ENCODE measurements around the gene HOXA9. TPM values are rescaled to one million over a fixed set of nuclear protein-coding genes. Genes with fewer than 3 reads are reported as not detected.
A peak's percentile ranks its signal among the peaks of the same experiment; 100 is the strongest.

Gene HOXA9
- total RNA-seq, 2 donors from 2014 or later = not detected

DNA sequence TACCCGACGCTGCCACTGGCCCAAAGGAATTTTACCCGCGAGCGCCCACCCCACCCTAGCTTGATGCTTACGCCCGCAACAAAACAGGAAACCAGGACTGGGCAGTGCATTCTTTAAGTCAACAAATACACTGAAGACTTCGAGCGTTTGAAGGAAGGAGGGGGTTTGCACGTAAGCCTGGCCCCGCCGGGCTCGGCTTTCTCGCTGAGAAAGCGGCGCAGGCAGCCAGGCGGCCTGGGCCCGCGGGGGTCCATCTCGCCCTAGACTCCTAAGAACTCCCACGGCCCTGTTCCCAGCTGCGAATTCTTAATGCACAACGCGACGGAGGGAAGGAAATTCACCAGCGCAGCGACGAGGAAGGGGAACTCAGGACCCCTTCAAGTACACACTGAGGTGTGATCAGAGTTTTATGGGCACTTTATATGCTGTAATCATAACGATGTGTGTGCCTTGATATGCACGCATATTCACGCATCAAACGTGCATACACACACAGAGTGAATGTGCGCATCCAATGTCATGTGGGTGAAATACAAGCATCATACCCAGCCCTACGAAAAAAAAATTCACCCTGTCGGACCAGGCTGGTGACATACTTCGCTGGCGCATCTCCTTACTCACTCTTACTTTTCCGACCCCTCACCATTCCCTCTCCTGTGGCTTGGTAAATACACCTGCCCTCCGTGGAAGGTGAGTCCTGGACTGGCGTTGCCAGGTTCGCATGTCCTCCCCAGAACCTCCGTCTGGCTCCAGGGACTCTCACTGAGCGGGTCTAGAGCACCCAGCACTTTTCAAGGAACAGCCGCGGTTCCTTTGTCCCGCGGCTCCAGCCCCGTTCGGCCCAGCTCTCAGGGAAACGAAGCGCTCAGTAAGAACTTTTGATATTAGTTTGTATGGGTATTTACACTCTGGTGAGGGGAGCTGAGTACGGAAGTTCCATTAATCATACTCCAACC lies 40.3 kb upstream of the HOXA9 start:
- H3K27ac Mint-ChIP-seq = no peak overlapping the region
- H3K9me3 Mint-ChIP-seq = no peaks in the 10 kb centered on the region
- peaks cover 98% of the 10 kb centered on the region for H3K27me3 Mint-ChIP-seq (ENCODE audit: low read depth)
- DNase-seq (no peak), ATAC-seq (replicated peaks in 1 of 2) (no peak)
- peak overlapping the region; percentile 53 to 59 for H3K4me3 Mint-ChIP-seq
- H3K4me1 Mint-ChIP-seq (ENCODE audit: low read depth) = peaks cover 40% of the 10 kb centered on the region
- H3K36me3 Mint-ChIP-seq (ENCODE audit: insufficient read depth in 2 of 2) = no peaks in the 10 kb centered on the region

DNA sequence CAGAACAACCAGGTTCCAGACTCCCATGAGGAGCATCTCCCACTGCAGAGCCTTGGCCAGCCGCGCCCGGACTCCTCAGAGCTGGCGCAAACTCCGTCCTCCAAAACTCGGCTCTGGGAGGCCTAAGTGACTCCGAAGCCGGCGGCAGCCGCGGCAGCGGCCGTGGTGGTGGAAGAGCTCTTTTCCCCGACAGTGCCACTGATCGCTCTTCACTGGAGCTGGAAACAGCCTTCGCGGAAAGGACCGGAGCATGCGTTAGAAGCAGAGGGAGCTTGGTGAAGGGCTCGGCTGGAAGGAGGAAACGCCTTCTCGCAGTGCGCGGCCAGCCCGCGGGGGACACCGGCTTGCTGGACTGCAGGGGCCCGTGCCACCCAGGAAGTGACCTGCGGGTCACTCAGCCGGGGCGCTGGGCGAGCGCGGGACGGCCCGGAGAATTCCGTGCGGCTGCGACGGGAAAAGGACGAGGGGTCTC lies 39.5 kb upstream of the HOXA9 start:
- H3K4me3 Mint-ChIP-seq = peak overlapping the region; percentile 53 to 59

DNA sequence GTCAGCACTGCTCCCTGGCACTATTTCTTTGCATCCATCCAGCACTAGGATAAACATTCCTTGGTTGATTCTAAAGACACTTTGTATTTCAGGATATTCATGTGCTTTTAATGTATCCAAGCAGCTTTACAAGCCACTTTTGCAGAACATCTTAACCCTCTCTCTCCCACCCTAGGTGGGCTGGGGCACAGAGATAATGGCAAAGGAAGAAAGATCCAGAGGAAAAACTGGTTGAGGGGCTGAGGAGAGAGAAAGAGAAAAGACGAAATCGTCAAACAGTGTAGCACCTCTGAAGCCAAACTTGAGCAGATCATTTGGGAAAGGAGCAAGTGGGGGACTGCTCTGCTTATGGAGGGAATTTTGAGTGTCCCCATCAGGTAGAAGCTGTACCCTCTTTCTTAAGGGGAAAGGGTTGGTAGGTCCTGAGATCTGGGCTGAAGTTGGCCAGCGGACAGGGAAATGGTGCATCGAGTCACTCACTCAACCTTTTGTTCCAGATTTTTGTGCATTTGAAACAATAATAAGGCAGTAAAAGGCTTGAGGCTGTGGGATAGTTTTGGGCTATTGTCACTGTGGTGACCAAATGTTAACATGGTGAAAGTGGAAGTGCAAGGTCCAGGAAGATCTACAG lies 38.7 kb upstream of the HOXA9 start:
- no peak overlapping the region for H3K27ac Mint-ChIP-seq
- no peaks in the 10 kb centered on the region for H3K36me3 Mint-ChIP-seq (ENCODE audit: insufficient read depth in 2 of 2)
- H3K9me3 Mint-ChIP-seq = no peaks in the 10 kb centered on the region
- no peak overlapping the region for H3K4me3 Mint-ChIP-seq
- peaks cover 37% of the 10 kb centered on the region for H3K4me1 Mint-ChIP-seq (ENCODE audit: low read depth)
- ATAC-seq (replicated peaks in 1 of 2) = no peak
- peaks cover 86% of the 10 kb centered on the region for H3K27me3 Mint-ChIP-seq (ENCODE audit: low read depth)
- DNase-seq = no peak

More for the DNA sequence above, 39.5 kb upstream of the HOXA9 start:
- H3K27ac Mint-ChIP-seq = no peak overlapping the region
- no peak for DNase-seq
- no peaks in the 10 kb centered on the region for H3K9me3 Mint-ChIP-seq
- H3K27me3 Mint-ChIP-seq (ENCODE audit: low read depth) = peaks cover 94% of the 10 kb centered on the region
- peaks cover 37% of the 10 kb centered on the region for H3K4me1 Mint-ChIP-seq (ENCODE audit: low read depth)
- no peaks in the 10 kb centered on the region for H3K36me3 Mint-ChIP-seq (ENCODE audit: insufficient read depth in 2 of 2)
- no peak for ATAC-seq (replicated peaks in 1 of 2)

DNA sequence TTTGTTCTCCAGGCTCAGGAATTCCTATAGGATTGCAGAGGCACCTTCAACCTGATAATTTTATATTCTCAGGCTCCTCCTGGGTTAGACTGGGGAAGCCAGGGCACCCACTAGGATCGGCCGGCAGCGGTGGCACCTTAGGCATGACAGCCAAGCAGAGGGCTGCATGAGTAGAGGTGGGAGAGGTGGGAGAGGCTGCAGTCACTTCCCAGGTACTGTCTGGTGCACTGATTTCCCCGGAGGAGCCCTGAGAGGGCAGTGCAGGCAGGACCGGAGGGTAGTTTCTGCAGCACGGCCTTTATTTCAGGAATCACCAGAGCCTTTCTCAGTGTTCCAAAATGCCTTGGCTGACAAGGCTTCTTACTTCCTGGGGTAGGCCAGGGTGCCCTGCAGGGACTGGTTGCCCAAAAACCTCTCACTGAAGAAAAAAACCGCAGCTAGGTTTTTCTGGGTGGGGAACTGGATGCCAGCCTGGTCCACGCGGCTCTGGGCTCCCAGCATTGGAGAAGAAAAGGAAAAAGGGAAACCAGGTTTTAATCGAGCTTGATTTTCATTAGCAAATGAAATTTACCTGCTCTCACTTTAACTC lies 38.1 kb upstream of the HOXA9 start:
- H3K4me1 Mint-ChIP-seq (ENCODE audit: low read depth) = peaks cover 42% of the 10 kb centered on the region
- no peak overlapping the region for H3K27ac Mint-ChIP-seq
- H3K9me3 Mint-ChIP-seq = no peaks in the 10 kb centered on the region
- H3K27me3 Mint-ChIP-seq (ENCODE audit: low read depth) = peaks cover 86% of the 10 kb centered on the region
- no peak overlapping the region for H3K4me3 Mint-ChIP-seq
- H3K36me3 Mint-ChIP-seq (ENCODE audit: insufficient read depth in 2 of 2) = no peaks in the 10 kb centered on the region
- DNase-seq = no peak
- no peak for ATAC-seq (replicated peaks in 1 of 2)

DNA sequence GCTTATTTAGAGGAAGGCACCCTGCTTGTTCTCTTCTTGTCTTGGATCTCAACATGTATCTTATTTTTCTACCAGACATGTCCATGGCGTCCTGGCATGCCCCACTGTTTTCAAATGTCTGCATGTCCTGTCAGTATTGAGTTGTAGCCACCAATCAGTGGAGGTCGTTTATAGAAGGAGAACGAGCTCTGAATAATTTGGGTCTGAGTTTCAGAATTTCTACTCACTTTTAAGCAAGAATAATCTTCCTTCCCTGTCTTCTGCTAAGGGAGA lies 37.5 kb upstream of the HOXA9 start:
- Mint-ChIP-seq H3K4me3 (no peak overlapping the region), H3K27me3 (ENCODE audit: low read depth) (peaks cover 87% of the 10 kb centered on the region), H3K27ac (no peak overlapping the region)

DNA sequence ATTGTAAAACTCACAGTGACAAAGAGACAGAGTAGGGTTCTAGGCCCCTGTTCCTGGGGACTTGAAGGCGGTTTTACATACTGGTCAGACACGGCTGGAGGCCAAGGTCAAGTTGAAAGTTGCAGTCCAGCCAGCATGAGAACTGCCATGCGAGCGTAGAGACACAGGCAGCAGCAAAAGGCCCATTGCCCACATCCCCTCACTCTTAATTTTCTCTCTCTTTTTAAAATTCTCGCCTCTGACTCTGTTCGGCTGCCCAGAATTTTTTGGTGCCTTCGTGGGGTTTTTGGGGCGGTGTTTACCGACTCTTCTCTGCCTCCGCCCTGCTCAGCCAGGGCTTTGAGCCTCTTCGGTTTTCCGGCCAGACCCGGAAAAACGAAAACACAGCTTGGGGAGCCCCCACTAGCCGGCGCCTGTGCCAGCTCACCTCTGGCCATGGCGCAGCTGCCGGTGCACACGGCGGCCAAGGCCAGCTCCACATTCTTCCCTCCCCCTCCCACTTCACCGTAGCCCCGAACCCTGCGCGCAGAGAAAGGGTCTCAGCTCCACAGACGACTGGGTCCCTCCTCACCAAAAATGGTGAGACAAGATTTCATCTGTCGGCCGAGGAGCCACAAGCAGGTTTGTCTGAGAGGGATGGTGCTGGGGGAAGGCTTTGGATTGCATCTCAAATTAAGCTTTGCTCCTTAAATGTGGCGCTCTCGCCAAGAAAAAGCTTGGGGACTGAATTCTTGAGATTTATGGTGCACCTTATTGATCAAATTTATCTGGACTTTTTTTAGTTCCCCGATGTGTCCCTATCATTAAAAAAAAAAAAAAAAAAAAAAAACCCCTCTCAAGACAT lies 36.9 kb upstream of the HOXA9 start:
- Mint-ChIP-seq H3K9me3 (no peaks in the 10 kb centered on the region), H3K27me3 (ENCODE audit: low read depth) (peaks cover 87% of the 10 kb centered on the region), H3K4me3 (peak overlapping the region; percentile 65 to 71), H3K4me1 (ENCODE audit: low read depth) (peaks cover 47% of the 10 kb centered on the region), H3K27ac (no peak overlapping the region), H3K36me3 (ENCODE audit: insufficient read depth in 2 of 2) (no peaks in the 10 kb centered on the region)
- ATAC-seq (replicated peaks in 1 of 2) = no peak
- DNase-seq = no peak

More for the DNA sequence above, 37.5 kb upstream of the HOXA9 start:
- Mint-ChIP-seq H3K36me3 (ENCODE audit: insufficient read depth in 2 of 2) (no peaks in the 10 kb centered on the region), H3K9me3 (no peaks in the 10 kb centered on the region), H3K4me1 (ENCODE audit: low read depth) (peaks cover 47% of the 10 kb centered on the region)
- ATAC-seq (replicated peaks in 1 of 2) (no peak), DNase-seq (no peak)

DNA sequence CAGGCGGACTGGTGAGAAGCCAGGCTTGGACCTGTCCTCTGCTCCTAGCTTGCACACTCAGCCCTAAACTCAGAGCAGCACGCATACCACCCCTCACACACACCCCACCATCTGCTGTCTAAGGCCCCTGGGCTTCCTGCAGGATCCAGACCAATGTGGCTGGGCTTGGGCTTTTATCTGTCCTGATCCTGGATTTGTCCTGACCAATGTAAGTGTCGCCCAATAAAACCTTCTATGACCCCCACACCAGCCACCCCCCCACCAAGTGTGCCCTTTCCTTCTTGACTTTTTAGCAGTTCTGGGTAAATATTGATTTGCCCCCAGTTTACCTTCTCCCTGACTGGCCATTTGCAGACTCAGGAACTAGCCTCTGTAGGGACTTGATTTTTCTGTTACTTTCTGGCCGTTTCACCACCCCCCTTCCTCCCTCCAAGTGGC lies 36.3 kb upstream of the HOXA9 start:
- H3K36me3 Mint-ChIP-seq (ENCODE audit: insufficient read depth in 2 of 2) = no peaks in the 10 kb centered on the region
- H3K27ac Mint-ChIP-seq = no peak overlapping the region
- ATAC-seq (replicated peaks in 1 of 2) (no peak), DNase-seq (no peak)
- peaks cover 87% of the 10 kb centered on the region for H3K27me3 Mint-ChIP-seq (ENCODE audit: low read depth)
- peaks cover 45% of the 10 kb centered on the region for H3K4me1 Mint-ChIP-seq (ENCODE audit: low read depth)
- H3K4me3 Mint-ChIP-seq = peak overlapping the region; percentile 71 to 75
- no peaks in the 10 kb centered on the region for H3K9me3 Mint-ChIP-seq

DNA sequence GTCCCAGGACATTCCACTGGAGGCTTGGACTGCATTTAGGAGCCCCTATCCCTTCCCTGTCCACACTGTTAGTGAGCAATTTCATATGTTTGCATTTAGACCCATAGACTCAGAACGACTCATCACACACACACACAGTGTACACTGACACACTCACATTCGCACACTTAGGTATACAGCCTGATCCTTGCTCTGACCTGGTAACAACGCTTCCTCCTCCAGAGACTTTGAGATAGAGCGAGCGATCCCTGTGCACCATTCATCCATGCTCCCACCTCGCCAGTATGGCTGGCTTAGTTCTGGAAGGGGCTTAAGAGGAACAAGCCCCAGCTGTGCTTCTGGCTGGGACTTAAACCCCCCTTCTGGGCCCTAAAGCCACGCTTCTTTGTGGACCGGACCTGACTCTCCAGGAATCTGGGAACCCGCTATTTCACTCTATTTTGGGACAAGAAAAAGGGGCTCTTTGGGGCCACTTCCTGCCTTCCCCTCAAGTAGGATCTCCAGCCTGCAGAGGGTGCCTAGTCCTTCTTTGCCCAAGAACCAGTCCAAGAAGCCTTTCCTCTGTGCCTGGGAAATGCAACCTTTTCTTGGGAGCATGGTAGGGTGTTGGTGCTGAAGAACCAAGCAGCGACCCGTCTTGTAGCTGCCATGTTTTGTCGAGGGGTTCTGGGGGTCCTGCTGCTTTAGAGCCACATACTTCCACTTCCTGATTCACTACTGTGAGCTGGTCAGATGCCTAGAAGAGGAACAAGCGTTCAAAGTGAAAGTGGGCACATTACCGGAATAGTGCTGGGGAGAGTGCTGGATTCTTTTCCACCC lies 35.6 kb upstream of the HOXA9 start:
- H3K4me3 Mint-ChIP-seq = peak overlapping the region; percentile 41 to 75
- DNase-seq (no peak), ATAC-seq (replicated peaks in 1 of 2) (peak; percentile 32 to 44)
- H3K27me3 Mint-ChIP-seq (ENCODE audit: low read depth) = peaks cover 87% of the 10 kb centered on the region
- no peak overlapping the region for H3K27ac Mint-ChIP-seq
- H3K4me1 Mint-ChIP-seq (ENCODE audit: low read depth) = peaks cover 39% of the 10 kb centered on the region
- no peaks in the 10 kb centered on the region for H3K36me3 Mint-ChIP-seq (ENCODE audit: insufficient read depth in 2 of 2)
- no peaks in the 10 kb centered on the region for H3K9me3 Mint-ChIP-seq

DNA sequence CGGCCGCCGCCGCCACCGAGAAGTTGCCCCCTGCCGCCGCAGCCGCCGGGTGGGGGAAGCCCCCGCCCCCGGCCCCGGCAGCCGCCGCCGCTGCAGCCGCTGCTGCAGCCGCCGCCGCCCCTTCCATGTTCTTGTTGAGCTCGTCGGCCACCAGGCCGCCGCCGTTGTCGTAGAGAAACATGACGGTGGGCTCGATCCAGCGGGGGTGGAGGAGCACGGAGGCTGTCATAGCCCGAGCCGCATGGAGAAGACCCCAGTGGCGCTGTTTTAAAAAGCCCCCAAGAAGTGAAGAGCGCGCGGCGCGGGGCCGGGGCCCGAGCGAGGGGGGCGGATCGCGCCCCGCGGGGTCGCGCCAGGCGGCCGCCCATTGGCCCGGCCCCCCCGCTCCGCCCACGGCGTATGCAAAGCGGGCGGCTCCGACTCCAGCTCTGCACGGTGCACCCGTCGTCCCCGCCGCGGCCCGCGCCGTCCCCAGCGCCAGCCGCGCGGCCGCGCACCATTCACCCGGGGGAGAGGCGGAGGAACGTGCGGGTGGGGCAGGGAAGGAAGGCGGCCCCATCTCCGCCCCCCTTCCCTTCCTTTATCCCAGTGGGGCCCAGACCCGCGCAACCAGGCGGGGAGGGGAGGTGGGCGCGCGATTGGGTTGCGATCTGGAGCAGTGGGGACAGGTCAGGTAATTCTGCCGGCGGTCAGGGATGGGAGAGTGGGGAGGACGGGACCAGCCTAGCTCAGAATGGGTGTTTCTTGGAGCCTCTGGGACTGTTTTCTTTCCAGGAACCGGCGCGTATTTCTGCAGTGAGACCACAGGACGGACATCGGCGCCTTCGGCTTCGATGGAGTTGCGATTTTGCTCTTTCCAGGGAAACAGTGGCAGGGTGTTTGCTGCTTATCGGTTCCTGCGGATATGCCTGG lies 34.8 kb upstream of the HOXA9 start, which contains the start of gene HOXA13:
HOXA13 (minus strand) TSS at position 243 of the 912 bp plus-strand sequence; CDS start at position 229, 14 bp downstream.
- Mint-ChIP-seq H3K36me3 (ENCODE audit: insufficient read depth in 2 of 2) (no peaks in the 10 kb centered on the region), H3K4me3 (peak within 1 kb of the TSS; percentile 75 to 87), H3K27ac (no peak within 1 kb of the TSS), H3K27me3 (ENCODE audit: low read depth) (peaks cover 86% of the 10 kb centered on the region), H3K9me3 (no peaks in the 10 kb centered on the region), H3K4me1 (ENCODE audit: low read depth) (peaks cover 31% of the 10 kb centered on the region)
- DNase-seq = no peak
- peak; percentile 63 to 77 for ATAC-seq (replicated peaks in 1 of 2)

DNA sequence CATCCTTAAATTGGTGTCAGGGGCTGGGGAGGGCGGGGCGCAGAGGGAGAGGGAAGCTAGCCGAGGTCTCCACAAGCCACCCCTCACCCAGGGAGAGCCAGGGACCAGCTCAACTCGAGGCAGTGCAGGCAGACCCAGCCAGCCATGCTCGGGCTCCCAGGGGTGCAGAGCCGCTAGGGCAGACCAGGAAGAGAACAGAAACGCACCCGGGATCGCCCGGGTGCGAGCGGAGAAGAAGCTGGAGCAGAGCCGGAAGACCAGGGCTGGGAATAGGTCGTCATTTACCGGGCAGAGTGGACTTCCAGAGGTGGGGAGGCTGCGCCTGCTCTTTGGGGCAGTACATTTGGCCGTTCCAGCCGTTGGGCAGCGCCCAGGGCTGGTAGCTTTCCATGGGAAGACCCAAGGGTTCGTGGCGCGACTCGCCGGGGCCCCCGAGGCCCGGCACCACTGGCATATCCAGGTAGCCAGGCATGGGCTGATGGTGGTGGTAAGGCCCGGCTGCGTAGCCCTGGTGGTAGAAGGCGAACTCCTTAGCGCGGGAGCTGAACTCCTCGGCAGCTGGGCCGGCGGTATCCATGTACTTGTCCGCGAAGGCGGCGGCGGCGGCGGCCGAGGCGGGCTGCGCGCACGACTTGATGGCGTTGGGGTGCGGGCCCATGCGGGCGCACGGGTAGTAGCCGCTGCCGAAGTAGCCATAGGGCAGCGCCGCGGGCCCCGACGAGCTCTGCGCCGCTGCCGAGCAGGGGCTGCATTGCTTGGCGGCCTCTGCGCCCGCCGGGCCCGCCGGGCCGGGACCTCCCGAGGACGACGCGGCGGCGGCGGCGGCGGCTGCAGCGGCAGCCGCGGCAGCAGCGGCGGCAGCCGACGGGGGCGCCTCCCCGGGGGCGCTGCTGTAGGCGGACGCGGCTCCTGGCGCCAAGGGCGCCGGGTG lies 33.8 kb upstream of the HOXA9 start:
- Mint-ChIP-seq H3K9me3 (no peaks in the 10 kb centered on the region), H3K27ac (peak overlapping the region; percentile 81), H3K36me3 (ENCODE audit: insufficient read depth in 2 of 2) (no peaks in the 10 kb centered on the region), H3K27me3 (ENCODE audit: low read depth) (peaks cover 86% of the 10 kb centered on the region), H3K4me3 (peak overlapping the region; percentile 58 to 74), H3K4me1 (ENCODE audit: low read depth) (peaks cover 34% of the 10 kb centered on the region)
- DNase-seq (no peak), ATAC-seq (replicated peaks in 1 of 2) (peak in 1 of 2 donors; percentile 18)
